Epithelial cell of prostate (primary cell): Measurements from ENCODE around the gene PEX7.
"Not testable (repeated sequence)": the region's sequence is repeated elsewhere in the genome, so short reads cannot be mapped to it uniquely, and the experiment has no call there.

Experiments
- DNase-seq: peaks from one replicate; pipeline ENCODE4 v3.0.0-alpha.2; 2011; ENCODE audit warnings: low read depth, low spot score
- H3K27ac ChIP-seq: fragments of 450-650 bp; 2 replicates; pipeline ENCODE4 v1.5.1; 2017; ENCODE audit warnings: mild to moderate bottlenecking

The PEX7 gene

GRCh38 chr6:136822376-136823127, at the start of gene PEX7:
PEX7 (plus strand) TSS chr6:136822592; CDS start chr6:136822666, 74 bp downstream.
- peak within 1 kb of the TSS; percentile 72 for H3K27ac ChIP-seq
- peak; percentile 61 for DNase-seq

- DNase-seq = no peak
- no peak overlapping the region for H3K27ac ChIP-seq
These were observed 49.5 kb upstream of the PEX7 start for GRCh38 chr6:136772685-136773472.

- H3K27ac ChIP-seq = no peak overlapping the region
- DNase-seq = no peak
These were observed 49.0 kb upstream of the PEX7 start for GRCh38 chr6:136773473-136773796.

- H3K27ac ChIP-seq = peak overlapping the region; percentile 54
- DNase-seq = peak; percentile 44
These were observed 48.0 kb upstream of the PEX7 start for GRCh38 chr6:136774228-136775041.

GRCh38 chr6:136775081-136775480, 47.3 kb upstream of the PEX7 start:
- DNase-seq = no peak
- H3K27ac ChIP-seq = peak overlapping the region; percentile 54

- H3K27ac ChIP-seq = peak overlapping the region; percentile 54
These were observed 46.8 kb upstream of the PEX7 start for GRCh38 chr6:136775548-136775947.

GRCh38 chr6:136777651-136778050, 44.7 kb upstream of the PEX7 start:
- DNase-seq = no peak

More at GRCh38 chr6:136775548-136775947, 46.8 kb upstream of the PEX7 start:
- no peak for DNase-seq

GRCh38 chr6:136779682-136780081, 42.7 kb upstream of the PEX7 start:
- no peak overlapping the region for H3K27ac ChIP-seq
- no peak for DNase-seq

More at GRCh38 chr6:136777651-136778050, 44.7 kb upstream of the PEX7 start:
- no peak overlapping the region for H3K27ac ChIP-seq

GRCh38 chr6:136780972-136781371, 41.4 kb upstream of the PEX7 start:
- no peak overlapping the region for H3K27ac ChIP-seq
- no peak for DNase-seq

- peak; percentile 53 for DNase-seq
- peak overlapping the region; percentile 69 for H3K27ac ChIP-seq
These were observed 40.2 kb upstream of the PEX7 start for GRCh38 chr6:136782021-136782770.

GRCh38 chr6:136783021-136783420, 39.4 kb upstream of the PEX7 start:
- no peak for DNase-seq
- H3K27ac ChIP-seq = peak overlapping the region; percentile 69

GRCh38 chr6:136783495-136784270, 38.7 kb upstream of the PEX7 start:
- peak overlapping the region; percentile 69 for H3K27ac ChIP-seq
- no peak for DNase-seq

- no peak overlapping the region for H3K27ac ChIP-seq
- no peak for DNase-seq
These were observed 38.1 kb upstream of the PEX7 start for GRCh38 chr6:136784271-136784664.

- peak overlapping the region; percentile 16 for H3K27ac ChIP-seq
- no peak for DNase-seq
These were observed 37.3 kb upstream of the PEX7 start for GRCh38 chr6:136784910-136785746.

- no peak overlapping the region for H3K27ac ChIP-seq
- no peak for DNase-seq
These were observed 35.7 kb upstream of the PEX7 start for GRCh38 chr6:136786658-136787057.

GRCh38 chr6:136787726-136788068, 34.7 kb upstream of the PEX7 start:
- DNase-seq = no peak
- peak overlapping the region; percentile 82 for H3K27ac ChIP-seq

- peak; percentile 36 for DNase-seq
- H3K27ac ChIP-seq = peak overlapping the region; percentile 82
These were observed 34.1 kb upstream of the PEX7 start for GRCh38 chr6:136788069-136788902.

GRCh38 chr6:136789440-136789839, 33.0 kb upstream of the PEX7 start:
- H3K27ac ChIP-seq = peak overlapping the region; percentile 82
- not testable (repeated sequence) for DNase-seq
